ENCODE measurements around the gene UGT3A2. TPM values are rescaled to one million over a fixed set of nuclear protein-coding genes. Genes with fewer than 3 reads are reported as not detected.

Gene UGT3A2
- polyA plus RNA-seq, 3 donors = not detected

DNA sequence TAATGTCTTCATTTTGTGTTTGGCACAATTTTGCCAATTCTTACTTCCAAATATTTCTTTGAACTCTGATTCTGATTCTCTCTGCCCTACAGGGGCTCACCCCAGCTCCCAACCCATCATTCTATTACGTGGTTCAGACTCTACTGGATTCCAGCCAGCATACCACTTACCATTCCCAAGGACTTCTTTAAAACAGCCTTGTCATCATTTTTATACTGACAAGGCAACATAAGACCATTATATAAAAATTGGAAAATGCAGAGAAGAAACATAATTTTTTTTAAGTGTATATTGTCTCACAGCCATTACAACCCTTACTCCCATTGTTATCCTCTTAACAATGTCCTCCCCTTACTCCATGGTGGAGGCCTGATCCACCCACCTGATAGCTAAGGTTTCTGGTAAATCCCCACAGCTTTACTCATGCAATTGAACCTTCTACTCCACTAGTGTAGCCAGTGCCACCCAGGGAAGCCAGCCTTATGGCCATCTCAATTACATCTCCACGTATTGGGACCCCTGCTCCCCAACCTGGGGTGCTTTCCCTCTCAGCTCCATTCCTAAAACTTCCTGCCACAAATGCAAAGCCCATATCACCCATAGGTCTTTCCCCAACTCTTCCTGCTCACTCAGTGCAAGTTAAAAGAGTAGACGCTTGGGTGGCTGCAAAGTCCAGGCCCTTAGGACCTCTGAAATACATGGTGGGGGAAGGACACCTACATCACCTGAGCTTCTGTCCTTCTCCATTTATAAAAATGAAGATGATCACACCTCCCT, 19.1 kb downstream of the UGT3A2 start:
- Mint-ChIP-seq H3K9me3 (peaks cover 0 to 6% (median 2%) of the 10 kb centered on the region in 7 donors), H3K27me3 (ENCODE audit: low read depth in 3 of 3) (peaks cover 0 to 1% (median 0%) of the 10 kb centered on the region in 3 donors), H3K27ac (no peak overlapping the region), H3K36me3 (no peaks in the 10 kb centered on the region), H3K4me3 (no peak overlapping the region), H3K4me1 (peaks cover 6% of the 10 kb centered on the region)
- TF ChIP-seq, protein P1, sequence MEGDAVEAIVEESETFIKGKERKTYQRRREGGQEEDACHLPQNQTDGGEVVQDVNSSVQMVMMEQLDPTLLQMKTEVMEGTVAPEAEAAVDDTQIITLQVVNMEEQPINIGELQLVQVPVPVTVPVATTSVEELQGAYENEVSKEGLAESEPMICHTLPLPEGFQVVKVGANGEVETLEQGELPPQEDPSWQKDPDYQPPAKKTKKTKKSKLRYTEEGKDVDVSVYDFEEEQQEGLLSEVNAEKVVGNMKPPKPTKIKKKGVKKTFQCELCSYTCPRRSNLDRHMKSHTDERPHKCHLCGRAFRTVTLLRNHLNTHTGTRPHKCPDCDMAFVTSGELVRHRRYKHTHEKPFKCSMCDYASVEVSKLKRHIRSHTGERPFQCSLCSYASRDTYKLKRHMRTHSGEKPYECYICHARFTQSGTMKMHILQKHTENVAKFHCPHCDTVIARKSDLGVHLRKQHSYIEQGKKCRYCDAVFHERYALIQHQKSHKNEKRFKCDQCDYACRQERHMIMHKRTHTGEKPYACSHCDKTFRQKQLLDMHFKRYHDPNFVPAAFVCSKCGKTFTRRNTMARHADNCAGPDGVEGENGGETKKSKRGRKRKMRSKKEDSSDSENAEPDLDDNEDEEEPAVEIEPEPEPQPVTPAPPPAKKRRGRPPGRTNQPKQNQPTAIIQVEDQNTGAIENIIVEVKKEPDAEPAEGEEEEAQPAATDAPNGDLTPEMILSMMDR (IDR thresholded peaks at IDR 0.05) = no peak
- Histone ChIP-seq H3K4me1 (ENCODE audit: control insufficient read depth in 1 of 2, insufficient read depth in 2 of 2, low read length in 2 of 2) (no peaks in the 10 kb centered on the region), H4K20me1 (ENCODE audit: insufficient read depth, low read length) (no peaks in the 10 kb centered on the region), H3K9me3 (replicated peaks in 1 of 2; ENCODE audit: control insufficient read depth in 1 of 2, insufficient read depth in 1 of 2, low read length in 2 of 2) (no peaks in the 10 kb centered on the region), H2AFZ (ENCODE audit: insufficient read depth, low read depth, low read length, poor library complexity, severe bottlenecking) (no peak overlapping the region), H3K27ac (ENCODE audit: low read depth in 1 of 2, low read length in 2 of 2) (no peak overlapping the region), H3K4me3 (replicated peaks in 1 of 3; ENCODE audit: low read depth in 2 of 3, low read length in 3 of 3) (no peak overlapping the region), H3K4me2 (replicated peaks; ENCODE audit: extremely low read depth, low read length, poor library complexity, severe bottlenecking) (no peak overlapping the region), H3K36me3 (replicated peaks in 1 of 2; ENCODE audit: control insufficient read depth in 1 of 2, insufficient read depth in 2 of 2, low read length in 2 of 2) (no peaks in the 10 kb centered on the region), H3K9ac (ENCODE audit: insufficient read depth, low read length, poor library complexity, severe bottlenecking) (no peak overlapping the region), H3K79me2 (ENCODE audit: insufficient read depth, low read length) (no peaks in the 10 kb centered on the region), H3K27me3 (ENCODE audit: control insufficient read depth in 2 of 2, insufficient read depth in 2 of 2, low read length in 2 of 2) (no peaks in the 10 kb centered on the region)
- DNase-seq = no peak
- WGBS (ENCODE audit: insufficient coverage) = 93% methylated on average over 1 of the region's 3 CpGs
- intact Hi-C loops (cut with micrococcal nuclease) = no loop called here

DNA sequence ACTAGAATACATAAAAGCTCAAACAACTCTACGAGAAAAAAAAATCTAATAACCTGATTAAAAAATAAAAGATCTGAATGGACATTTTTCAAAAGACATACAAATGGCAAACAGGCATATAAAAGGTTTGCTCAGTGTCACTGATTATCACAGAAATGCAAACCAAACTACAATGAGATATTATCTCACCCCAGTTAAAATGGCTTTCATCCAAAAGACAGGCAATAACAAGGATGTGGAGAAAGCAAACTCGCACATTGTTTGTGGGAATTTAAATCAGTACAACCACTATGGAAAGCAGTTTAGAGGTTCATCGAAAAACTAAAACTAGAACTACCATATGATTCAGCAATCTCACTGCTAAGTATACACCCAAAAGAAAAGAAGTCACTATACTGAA, 20.8 kb downstream of the UGT3A2 start:
- H3K36me3 ChIP-seq (replicated peaks in 1 of 2; ENCODE audit: control insufficient read depth in 1 of 2, insufficient read depth in 2 of 2, low read length in 2 of 2) = no peaks in the 10 kb centered on the region
- H3K4me1 Mint-ChIP-seq = peaks cover 6% of the 10 kb centered on the region
- no peak overlapping the region for H3K9ac ChIP-seq (ENCODE audit: insufficient read depth, low read length, poor library complexity, severe bottlenecking)
- H3K27ac ChIP-seq (ENCODE audit: low read depth in 1 of 2, low read length in 2 of 2) = no peak overlapping the region
- TF ChIP-seq, protein P1 (IDR thresholded peaks at IDR 0.05) = no peak
- H3K27me3 Mint-ChIP-seq (ENCODE audit: low read depth in 3 of 3) = peaks cover 0 to 1% (median 0%) of the 10 kb centered on the region in 3 donors
- no peak overlapping the region for H3K27ac Mint-ChIP-seq
- H3K4me1 ChIP-seq (ENCODE audit: control insufficient read depth in 1 of 2, insufficient read depth in 2 of 2, low read length in 2 of 2) = no peaks in the 10 kb centered on the region
- peaks cover 0 to 6% (median 2%) of the 10 kb centered on the region in 7 donors for H3K9me3 Mint-ChIP-seq
- no CpG with 5 or more reads among the region's 3 CpGs for WGBS (ENCODE audit: insufficient coverage)
- no peak overlapping the region for H2AFZ ChIP-seq (ENCODE audit: insufficient read depth, low read depth, low read length, poor library complexity, severe bottlenecking)
- DNase-seq = no peak
- H3K36me3 Mint-ChIP-seq = no peaks in the 10 kb centered on the region
- no peaks in the 10 kb centered on the region for H3K27me3 ChIP-seq (ENCODE audit: control insufficient read depth in 2 of 2, insufficient read depth in 2 of 2, low read length in 2 of 2)
- intact Hi-C loops (cut with micrococcal nuclease) = no loop called here
- no peaks in the 10 kb centered on the region for H3K9me3 ChIP-seq (replicated peaks in 1 of 2; ENCODE audit: control insufficient read depth in 1 of 2, insufficient read depth in 1 of 2, low read length in 2 of 2)
- H3K4me3 ChIP-seq (replicated peaks in 1 of 3; ENCODE audit: low read depth in 2 of 3, low read length in 3 of 3) = no peak overlapping the region
- no peak overlapping the region for H3K4me3 Mint-ChIP-seq
- no peak overlapping the region for H3K4me2 ChIP-seq (replicated peaks; ENCODE audit: extremely low read depth, low read length, poor library complexity, severe bottlenecking)
- H4K20me1 ChIP-seq (ENCODE audit: insufficient read depth, low read length) = no peaks in the 10 kb centered on the region
- H3K79me2 ChIP-seq (ENCODE audit: insufficient read depth, low read length) = no peaks in the 10 kb centered on the region
